Raji (cell line): ENCODE measurements around the gene LRFN3.

Experiments
- POLR2A ChIP-seq: IDR thresholded peaks from 2 replicates; pipeline ENCODE4 v1.6.1; 2011; ENCODE audit warnings: low read depth, low read length, control low read depth; ENCODE audit not compliant: insufficient read depth

LRFN3 gene

GRCh38 chr19:35902870-35903475 is 33.2 kb upstream of the LRFN3 start:
- no peak for TF ChIP-seq POLR2A

- peak; percentile 85 for TF ChIP-seq POLR2A
These were observed 32.5 kb upstream of the LRFN3 start for GRCh38 chr19:35903550-35904179.

- TF ChIP-seq POLR2A, result no peak
These were observed 31.7 kb upstream of the LRFN3 start for GRCh38 chr19:35904311-35905068.

- no peak for TF ChIP-seq POLR2A
These were observed 30.9 kb upstream of the LRFN3 start for GRCh38 chr19:35905178-35905727.

DNA sequence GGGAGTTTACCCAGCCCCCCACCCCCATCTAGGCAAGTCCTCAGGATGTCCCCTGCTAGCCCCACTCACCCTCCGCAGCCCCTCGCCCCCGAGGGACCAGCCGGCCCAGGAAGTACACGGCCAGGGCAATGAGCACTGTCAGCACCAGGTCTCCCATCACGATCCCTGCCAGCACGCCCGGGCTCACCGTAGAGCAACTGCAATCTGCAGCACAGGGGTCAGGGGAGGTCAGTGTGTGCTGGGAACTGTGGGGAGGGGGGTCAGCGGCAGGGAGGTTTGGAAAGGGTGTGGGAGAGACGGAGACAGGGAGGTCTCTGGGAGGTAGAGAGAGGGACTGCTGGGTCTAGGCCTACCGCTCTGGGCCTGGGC is 28.8 kb upstream of the LRFN3 start:
- TF ChIP-seq POLR2A, result no peak

DNA sequence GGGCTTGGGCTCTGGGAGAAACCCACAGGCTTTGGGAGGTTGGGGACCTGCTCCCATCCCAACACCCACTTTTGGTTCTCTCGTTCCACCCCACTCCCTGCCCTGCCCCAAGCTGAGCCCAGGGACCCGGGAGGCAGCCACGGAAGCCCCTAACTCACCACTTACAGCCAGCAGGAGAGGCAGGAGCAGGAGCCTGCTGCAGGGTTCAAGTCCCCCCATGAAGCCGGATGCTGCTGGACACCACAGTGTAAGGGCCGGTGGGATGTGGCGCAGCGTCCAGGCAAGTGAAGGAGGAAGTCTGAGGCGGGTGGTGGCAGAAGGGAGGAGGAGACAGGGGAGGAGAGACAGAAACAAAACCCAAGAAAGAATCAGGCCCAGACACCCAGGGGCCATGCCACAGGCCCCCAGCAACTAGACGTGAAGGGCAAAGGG is 28.1 kb upstream of the LRFN3 start, which contains the start of gene TYROBP:
Gene TYROBP, minus strand, starts transcription at position 286 of the 432 bp plus-strand sequence. Its CDS starts 67 bp downstream, at position 219.
- no peak for TF ChIP-seq POLR2A

- TF ChIP-seq POLR2A, result no peak
These were observed 27.0 kb upstream of the LRFN3 start for GRCh38 chr19:35908973-35909683.

DNA sequence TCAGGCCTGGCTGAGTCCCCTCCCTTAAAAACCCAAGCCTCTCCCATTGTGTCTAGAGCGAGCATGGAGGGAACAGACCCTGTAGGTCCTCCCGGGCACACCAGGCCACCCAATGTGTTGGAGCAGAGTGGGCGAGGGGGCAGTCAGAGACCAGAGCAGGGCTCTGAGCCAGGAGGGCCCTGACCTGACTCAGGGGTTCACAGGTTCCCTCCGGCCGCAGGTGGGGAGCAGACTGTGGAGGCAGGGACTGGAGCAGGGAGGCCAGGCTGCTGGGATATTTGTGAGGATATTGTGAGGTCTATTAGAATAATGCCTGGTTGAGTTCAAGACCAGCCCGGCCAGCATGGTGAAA is 26.5 kb upstream of the LRFN3 start:
- TF ChIP-seq POLR2A, result no peak

DNA sequence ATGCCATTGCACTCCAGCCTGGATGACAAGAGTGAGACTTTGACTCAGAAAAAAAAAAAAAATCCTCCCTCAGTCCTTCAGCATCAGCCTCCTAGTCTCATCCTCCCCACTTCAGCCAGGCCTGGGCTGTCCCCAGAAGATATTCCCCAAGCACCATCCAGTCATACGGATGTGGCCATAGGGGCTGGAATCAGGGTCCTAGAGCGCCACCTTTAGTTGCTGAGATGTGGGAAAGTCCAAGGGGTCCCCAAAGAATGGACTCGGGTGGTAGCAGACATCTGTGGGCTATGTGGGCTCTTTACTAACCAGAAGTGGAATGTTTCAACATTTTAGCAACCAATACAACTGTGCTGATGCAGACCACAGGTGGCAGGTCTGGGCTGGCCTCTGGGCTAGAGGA is 25.0 kb upstream of the LRFN3 start:
- no peak for TF ChIP-seq POLR2A

DNA sequence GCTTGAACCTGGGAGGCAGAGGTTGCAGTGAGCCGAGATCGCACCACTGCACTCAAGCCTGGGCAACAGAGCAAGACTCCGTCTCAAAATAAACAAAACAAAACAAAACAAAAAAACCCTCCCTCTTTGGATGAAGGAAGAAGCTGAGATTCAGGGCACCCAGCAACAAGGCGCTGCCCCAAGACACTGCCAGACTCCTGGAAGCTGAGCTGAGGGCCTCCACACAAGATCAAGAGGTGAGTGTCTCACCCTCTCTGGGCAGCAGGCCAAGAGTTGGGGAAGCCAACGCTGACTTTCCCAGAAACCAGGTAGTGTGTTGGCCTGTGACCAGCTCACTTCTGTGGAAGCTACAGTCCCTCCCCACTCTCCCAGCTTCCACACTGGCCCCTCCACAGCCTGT is 24.4 kb upstream of the LRFN3 start:
- no peak for TF ChIP-seq POLR2A

DNA sequence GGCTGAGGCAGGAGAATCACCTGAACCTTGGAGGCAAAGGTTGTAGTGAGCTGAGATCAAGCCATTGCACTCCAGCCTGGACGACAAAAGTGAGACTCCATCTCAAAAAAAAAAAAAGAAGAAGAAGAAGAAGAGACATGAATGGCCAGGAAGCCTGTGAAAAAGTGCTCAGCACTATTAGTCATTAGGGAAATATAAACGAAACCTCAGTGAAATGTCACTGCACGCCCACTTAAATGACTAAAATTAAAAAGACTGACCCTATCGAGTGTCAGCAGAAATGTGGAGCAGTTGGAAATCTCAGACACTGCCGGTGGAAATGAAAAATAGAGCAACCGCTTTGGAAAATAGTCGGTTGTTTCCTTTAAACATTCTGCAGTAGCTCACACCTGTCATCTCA is 22.6 kb upstream of the LRFN3 start:
- no peak for TF ChIP-seq POLR2A

DNA sequence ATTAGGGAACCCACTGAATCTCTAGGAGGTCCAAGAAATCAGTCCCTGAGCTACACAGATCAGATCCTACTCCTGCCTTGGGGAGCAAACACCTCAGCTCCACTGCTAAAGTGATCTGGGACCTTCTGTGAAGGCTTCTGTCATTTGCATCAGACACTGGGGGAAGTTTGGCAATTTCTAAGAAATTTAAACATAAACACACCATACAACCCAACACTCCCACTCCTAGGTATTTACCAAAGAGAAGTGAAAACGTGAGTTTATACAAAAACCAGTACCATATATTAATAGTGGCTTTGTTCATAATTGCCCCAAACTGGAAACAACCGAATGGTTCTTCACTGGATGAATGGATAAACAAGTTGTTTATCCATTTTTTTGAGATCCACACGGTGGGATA is 20.7 kb upstream of the LRFN3 start:
- no peak for TF ChIP-seq POLR2A

- TF ChIP-seq POLR2A, result no peak
These were observed 16.9 kb upstream of the LRFN3 start for GRCh38 chr19:35919306-35919705.

DNA sequence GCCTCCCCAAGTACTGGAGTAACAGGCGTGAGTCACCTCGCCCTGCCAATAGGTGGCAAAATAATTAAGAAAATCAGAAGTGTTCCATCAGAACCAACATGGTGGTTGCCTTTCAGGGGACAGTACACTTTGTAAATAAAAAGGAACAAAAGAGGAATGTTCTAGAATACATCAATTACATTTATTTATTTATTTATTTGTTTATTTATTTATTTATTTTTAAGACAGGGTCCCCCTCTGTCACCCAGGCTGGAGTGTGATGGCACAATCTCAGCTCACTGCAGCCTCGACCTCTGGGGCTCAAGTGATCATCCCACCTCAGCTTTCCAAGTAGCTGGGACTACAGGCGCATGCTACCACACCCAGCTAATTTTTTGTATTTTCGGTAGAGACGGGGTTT is 15.2 kb upstream of the LRFN3 start:
- TF ChIP-seq POLR2A, result no peak

- no peak for TF ChIP-seq POLR2A
These were observed 10.7 kb upstream of the LRFN3 start for GRCh38 chr19:35925501-35925900.
